HG02763 (cell line): ENCODE data around the gene MTM1.
A peak's percentile ranks its signal among the peaks of the same experiment; 100 is the strongest.

Experiments
- ATAC-seq: cut with Tn5 transposase; IDR thresholded peaks from one replicate; pipeline ENCODE4 v1.9.1; 2021; ENCODE audit warnings: mild to moderate bottlenecking, moderate library complexity; ENCODE audit not compliant: unreplicated experiment

The MTM1 gene

DNA sequence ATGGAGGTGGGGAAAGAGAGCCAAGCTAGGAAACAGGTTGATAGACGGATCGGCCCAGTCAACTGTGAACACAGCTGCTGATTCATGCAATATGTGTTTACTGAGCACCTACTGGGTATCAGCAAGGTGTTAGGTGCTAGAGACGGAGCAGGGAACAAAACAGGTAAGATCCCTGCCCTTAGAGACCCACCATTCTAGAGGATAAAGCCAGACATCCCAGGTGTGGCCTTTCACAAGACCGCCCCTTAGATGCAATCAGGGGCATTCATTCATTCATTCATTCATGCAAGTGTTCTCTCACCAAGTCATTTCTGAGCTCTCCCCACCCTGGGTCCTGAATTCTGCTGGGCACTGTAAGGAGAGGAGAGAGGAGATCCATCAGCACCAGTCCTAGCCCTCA is 20.2 kb upstream of the MTM1 start:
- ATAC-seq = no peak

DNA sequence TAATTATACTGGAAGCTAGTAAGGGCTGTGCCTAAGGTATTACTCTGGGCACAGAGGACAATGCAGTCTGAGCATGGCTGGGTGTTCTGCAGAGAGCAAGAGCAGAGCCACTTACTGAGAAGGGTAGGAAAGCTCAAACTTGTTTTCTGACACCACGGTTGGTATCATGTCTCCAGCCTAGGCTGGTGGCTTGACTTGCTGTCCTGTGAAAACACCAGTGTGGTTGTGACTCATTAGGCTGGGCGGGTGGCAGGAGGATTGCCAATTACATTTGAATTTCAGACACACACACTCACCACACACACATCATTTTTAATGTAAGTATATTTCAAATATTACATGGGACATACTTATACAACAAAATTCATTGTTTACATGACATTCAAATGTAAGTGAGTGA is 19.7 kb upstream of the MTM1 start:
- ATAC-seq = no peak

DNA sequence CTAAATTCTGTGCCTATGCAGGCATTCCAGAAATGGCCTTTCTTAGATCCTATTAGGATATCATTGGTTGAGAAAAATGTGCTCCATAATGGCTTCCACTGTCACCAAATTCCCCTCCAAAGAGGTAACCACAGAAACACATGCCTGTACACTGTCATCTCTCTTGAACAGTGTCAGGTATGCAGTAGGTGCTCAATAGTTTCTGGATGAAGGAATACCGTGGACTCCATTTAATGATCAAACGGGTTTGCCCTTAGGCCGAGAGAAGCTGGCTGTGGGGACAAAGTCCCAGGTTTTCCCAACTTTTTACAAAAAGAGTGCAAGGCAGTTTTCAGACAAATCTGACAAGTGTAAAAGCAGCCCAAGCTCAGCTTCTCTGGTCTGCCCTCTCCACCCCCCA is 16.5 kb upstream of the MTM1 start:
- ATAC-seq = no peak

DNA sequence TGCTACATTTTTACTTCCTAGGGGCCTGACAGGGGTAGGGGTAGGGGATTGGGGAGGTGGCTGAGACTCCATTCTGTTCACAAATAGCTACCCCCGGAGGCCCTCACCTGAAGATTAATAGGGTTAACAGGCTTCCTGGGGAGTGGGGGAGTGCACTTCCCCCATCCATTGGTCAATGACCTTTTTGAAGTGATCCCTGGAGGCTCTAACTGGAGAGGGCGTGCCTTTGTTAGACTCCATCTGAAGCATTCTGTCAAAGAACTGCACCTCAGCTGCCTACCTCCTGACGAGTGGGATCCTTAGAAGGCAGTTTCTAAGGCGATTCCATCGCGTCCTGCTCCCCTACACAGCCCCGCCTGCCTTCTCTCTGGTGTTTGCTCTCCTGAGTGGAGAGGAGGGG is 10.0 kb upstream of the MTM1 start:
- ATAC-seq = no peak

DNA sequence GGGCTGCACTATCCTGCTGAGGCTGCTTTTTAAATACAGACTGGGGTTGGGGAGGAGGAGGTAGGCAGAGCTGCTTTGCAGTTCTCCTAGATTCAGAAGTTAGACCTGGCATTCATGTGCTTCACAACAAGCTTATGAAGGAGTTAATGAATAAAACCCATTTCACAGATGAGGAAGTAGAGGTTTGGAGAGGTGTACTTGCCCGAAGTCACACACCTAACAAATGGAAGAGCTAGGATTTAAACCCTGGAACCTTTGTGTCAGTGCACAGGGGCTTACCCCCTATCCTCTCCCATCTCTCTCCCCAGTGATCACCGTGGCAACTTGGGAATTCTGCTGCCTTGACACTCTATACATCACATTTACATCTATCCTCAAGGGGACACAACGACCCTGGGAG is 3.6 kb upstream of the MTM1 start:
- no peak for ATAC-seq

DNA sequence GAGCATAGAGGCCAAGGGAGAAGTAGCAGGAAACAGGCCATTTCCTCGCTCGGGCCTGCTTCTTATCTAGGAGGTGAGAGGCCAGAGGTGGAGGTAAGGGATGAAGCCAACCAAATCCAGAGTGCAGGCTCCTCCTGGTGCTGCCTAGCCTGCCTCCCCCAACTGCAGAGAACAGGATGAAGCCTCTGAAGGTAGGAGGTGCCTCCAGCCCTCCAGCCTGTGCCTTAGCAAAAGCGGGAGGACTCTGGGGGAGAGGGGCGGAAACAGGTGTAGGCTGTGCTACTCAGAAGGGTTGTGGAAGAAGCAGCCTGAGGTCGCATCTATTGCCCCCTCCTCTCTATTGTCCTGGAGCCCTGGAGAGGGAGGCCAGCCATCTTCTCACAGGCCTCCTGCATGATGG is 2.9 kb upstream of the MTM1 start:
- no peak for ATAC-seq

DNA sequence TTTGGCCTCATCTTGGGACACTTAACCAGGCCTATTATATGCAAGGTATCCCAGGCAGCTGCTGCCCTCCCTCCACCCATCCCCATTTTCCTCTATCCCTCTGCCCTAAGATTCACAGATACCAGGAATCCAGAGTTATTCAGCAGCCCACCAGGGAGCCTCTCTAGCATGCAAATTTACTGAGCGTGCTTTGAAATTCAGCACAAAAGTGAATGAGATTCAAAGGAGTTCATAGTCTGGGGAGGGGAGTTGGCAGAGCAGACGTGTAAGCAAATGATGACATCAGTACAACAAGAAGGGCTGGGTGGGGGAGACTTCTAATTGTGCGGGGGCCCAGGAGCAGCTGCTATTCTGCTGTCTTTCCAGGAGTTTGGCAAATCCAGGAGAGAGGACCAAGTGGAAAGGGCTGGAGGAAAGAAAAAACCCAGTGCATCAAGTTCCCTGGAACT is 1.7 kb upstream of the MTM1 start:
- no peak for ATAC-seq

DNA sequence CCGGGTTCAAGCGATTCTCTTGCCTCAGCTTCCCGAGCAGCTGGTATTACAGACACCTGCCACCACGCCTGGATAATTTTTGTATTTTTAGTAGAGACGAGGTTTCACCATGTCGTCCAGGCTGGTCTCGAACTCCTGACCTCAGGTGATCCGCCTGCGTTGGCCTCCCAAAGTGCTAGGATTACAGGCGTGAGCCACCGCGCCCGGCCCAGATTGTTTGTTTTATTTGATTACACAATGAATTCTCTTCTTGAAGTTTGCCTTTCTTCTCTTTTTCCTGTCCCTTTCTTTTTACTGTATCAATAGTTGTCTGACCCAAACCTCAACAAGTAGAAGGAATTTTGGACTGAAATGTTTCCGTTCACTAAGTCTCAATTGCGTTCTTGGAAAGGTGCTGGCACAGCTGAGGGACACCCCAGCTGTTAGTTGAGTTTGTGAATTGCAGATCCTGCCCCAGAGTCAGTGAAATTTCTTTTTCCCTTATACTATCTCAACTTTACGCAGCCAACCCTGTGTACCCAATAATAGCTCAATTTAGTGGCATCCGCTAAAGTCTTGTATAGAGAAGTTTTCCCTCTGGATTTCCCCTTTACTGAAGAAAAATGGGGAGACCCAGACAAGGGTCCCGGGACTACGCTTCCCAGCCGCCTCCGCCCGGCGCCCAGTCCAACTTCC is 639 bp upstream of the MTM1 start:
- no peak for ATAC-seq

DNA sequence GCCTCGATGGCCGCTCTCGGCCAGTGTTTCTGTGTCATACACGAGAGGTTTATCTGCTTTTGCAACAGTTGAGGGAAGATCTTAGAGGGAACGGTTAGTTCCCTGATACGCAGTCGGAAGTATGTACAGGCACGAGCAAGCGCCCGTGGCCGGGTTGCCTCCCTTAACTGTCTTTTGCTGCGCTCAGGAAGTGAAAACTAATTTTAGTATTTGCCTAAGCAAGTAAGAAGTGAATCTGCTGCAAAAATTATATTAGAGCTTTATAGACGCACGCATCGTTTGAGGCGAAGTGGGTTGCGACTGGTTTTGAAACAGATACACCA is 695 bp downstream of the MTM1 start:
- ATAC-seq = peak; percentile 7

DNA sequence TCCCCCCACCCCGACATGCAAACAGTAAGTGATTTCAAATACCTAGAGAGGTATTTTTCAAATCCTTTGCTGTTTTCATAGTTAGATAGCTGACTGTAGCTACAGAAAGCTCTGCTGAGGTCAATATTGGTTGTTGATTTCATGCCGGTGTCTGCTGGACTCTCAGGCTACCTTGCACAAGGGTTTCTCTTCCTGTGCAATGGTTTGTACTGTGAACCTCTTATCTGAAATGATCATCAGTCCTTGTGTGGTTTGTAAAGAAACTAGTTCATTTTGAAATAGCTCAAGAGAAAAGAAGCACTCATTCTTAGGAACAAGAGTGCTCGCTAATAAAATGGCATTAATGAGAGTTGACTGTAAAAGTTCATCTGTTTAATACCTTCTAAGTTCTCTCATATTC is 2.1 kb downstream of the MTM1 start:
- no peak for ATAC-seq

DNA sequence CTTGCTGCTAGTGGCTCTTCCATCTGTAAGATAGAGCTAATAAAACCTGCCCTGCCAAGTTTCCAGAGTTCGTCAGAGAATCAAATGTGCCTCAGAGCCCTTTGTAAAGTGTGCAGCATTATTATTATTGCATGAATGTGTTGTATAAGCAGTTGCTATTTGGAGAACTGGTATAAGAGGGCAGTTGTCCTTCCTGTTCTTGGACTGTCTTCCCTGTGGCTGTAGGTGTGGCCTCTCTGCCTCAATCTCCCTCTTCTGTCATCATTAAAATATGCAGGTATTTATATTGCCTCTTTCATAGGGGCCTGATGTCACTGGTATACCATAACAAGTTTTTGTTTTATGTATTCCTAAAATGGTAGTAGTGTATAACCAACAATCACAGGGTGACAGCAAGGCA is 3.8 kb downstream of the MTM1 start:
- ATAC-seq = no peak

DNA sequence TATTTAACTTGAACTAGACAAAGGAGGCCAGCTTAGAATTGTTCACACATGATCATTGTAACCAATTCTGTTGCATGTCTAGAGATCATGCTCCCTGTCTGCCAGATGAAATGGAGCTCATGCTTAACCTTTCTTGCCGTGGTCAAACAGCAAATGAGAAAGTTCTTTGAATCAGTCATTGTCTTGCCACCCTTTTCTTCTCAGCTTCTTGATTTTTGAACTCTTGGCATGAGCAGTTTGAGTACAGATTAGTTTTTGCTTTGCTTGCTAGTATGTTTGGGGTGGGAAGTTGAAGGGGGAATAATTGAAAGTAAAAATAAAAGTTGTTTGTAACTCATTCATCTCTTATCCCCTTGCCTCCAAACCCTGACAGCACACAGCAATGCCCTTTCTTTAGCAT is 4.7 kb downstream of the MTM1 start:
- ATAC-seq = no peak

DNA sequence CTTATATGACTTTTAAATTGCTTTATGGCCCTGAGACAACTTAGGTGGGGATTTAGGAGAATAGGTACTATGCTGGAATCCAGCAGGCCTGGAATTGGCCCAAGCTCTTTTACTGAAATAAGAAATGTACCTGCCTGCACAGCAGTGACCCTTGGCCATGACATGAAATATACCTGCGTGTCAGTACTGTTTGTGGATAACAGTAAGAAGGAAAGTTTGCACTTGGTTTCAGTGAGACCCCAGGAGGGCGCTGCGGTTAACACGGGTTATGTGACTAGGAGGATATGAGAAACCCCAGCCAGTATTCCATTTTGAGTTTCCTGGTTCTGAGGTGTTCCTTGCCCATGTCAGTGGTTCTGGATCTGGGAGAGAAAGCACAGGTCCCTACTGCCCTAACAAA is 5.3 kb downstream of the MTM1 start:
- peak; percentile 39 for ATAC-seq

DNA sequence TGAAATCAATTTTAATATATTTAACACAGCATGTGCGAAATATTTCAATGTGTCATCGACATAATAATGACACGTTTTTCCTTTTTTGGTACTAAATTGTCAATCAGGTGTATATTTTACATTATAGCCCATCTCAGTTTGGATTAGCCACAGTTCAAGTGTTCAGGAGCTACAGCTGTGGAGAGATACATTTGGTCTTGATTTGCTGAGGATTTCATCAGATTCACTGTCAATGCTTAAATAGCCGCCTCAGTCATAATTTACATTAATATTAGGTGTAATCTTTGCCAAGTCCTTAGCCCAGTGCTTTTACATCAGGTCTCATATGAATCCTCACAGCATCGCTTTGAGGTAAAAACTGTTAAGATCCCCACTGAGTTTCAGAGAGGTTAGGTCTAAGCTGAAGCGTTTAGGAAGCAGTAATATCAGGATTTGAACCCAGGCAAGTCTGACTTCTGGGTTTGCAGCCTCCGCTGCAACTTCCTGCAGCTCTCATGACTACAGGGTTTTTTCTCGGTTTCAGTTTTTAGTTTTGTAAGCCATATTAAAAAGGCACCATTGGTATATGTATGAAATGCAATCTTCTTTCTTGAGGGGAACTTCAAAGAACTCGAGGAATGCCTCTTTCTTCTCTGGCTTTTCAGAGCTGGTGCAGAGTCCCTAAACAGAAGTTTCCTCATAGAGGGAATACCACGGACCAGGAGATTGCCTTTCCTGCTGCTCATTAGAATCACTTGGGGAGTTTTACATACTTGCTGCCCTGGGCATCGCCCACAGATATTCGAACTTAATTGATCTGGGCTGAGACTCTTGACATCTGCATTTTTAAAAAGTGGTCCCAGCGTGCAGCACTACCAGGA is 6.4 kb downstream of the MTM1 start:
- ATAC-seq = peak; percentile 47

DNA sequence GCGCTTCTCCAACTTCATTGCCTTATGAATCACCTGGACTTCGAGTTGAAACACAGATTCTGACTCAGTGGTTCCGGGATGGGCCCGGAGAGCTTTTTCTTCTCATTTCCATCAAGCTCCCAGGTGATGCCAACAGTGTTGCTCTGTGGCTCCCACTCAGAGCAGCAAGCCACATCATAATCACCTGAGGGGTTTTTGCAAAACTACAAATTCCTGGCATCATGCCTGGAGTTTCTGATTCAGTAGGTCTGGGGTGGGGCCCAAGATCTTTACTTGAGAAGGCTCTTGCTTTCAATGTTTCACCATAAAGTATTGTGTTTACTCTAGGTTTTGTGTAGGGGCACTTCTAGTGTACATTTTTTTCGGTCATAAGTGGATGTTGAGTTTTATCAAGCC is 7.0 kb downstream of the MTM1 start:
- ATAC-seq = no peak

DNA sequence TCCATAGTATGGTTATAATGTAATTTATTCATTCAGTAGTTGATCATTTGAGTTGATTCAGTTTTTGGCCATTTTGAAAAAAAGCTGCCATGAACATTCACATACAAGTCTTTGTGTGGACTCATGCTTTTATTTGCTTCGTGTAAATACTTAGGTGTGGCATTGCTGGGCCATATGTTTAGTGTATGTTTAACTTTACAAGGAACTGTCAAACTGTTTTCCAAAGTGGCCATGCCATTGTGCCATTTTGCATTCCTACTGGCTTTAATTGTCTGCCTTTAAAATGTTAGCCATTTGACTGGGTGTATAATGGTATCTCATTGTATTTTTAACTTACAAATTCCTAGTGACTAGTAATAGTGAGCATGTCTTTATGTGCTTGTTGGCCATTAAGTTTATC is 8.8 kb downstream of the MTM1 start:
- ATAC-seq = no peak

DNA sequence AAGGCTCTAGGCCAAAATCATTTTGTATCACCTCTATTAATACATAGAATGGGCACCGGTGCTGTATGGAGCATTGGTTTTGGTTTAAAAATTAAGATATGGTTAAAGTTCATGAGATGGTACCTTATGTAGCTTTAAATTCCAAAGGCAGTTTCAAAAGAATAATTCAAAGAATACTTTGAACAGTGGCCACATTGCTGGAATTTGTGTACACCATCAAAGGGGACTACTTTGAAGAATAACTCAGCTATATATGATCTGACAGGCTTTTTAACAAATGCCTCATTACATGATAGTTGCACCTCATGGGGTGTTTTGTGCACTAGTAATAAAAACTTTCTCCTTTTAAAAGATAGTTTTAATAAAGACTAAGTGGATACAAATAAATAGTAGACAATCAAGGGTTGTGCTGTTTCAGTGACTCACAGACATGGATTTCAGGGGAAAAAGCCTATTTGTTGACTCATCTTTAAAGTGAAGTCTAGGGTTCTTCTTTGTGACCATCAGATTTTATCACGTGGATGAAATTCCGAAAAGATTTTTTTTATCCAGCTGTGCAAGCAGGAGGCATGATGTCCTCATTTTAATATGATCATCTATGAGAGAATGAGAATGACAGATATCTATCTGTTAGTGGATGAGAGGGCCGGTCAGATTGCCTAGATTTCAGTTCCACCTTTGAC is 12.8 kb downstream of the MTM1 start:
- ATAC-seq = no peak

DNA sequence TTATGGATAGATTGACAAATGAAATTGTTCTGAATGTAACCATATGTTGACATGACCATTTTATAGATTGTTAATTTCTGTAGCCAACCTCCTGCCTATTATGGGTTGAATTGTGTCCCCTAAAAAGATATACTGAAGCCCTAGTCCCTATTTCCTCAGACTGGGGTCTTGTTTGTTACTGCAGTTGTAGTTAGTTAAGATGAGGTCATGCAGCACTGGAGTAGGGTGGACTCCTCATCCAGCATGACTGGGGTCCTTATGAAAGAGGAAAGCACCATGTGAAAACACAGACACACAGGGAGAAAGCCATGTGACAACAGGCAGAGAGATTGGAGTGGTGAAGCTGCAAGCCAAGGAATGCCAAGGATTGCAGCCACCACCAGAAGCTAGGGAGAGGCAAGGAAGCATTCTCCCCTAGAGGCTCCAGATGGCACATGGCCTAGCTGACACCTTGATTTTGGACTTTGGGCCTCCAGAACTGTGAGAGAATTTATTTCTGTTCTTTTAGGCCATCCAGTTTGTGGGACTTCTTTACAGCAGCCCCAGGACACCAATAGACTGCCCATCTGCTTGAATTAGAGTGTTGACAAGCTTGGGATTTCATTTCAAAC is 14.0 kb downstream of the MTM1 start:
- no peak for ATAC-seq

DNA sequence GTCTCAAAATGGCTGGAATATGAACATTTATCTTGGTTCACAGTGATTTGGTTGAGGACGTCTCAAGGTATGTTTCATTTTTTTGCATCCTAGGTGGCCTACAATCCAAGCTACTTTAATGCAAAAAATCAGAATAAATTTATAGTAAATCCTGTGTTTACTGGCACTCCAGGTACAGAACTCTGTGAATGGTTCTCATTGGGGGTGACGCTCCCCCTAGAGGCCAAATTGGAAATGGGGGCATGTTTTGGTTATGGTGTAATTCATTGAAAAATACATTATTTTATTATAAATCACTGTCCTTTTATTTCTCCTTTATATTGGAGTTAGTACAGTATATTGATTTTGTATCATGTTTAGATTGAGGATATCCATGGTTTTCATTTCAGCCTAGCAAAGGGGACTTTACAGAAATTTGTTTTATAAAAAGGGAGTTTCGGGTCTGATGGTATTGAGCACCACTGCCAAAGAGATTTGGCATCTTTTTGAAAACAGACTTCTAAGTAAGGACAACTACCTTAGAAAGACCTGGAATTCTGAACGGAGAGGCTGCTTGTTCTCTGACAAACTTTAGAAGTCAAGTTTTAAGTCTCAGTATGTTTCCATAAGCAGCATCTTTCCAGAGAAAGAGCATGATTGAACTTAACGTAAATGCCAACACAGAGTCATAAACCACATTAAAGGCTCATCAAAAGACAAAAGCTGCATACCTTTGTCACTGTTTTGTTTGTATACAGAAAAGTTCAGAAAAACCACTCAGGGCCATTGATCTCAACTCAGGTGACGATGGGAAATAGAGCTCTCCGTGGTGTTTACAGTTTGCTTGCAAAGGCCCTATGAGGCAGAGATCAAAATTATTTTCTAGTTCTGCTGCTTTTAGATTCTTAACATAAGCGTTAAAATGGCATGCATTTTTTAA is 19.4 kb downstream of the MTM1 start:
- no peak for ATAC-seq

DNA sequence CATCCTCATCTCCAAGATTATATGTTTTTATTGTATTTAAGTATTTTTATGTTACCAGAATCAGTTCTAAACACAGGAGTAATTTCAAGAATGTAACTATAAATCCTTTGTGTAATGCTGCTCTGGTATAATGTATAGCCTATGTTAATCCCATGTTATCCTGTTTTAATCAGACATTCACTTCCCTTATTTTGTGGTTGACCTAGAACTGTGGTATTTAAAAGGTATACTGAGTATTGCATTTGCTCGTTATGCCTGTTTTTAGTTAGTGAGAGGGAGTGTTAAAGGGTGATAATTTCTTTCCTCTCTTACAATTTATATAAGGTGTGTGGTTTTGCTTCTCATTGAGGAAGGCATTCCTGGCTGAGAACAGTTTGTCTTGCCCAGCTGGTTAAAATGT is 26.2 kb downstream of the MTM1 start:
- ATAC-seq = no peak

DNA sequence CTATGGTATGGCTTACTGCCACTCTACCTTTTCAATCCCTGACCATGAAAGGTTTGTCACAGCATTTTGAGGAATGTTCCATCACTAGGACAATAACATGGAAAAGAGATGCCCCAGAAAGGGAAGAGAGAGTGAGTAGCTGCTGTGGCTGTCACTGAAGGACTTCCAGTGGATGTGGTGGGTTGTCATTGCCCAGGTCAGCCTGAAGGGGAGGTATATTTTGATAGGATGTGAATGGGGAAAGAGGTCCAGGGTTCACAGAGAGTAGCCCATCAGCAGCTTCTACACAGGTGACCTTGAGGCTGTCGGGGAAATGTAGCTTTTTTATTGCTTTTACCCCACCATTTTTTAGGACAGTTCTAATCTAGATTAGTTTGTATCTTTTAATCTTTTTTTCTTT is 30.8 kb downstream of the MTM1 start:
- no peak for ATAC-seq
